GM18873 (cell line): Measurements from ENCODE around the gene CTNND2.
"Not testable (repeated sequence)": the region's sequence is repeated elsewhere in the genome, so short reads cannot be mapped to it uniquely, and the experiment has no call there.

Experiments
- ATAC-seq: cut with Tn5 transposase; IDR thresholded peaks from one replicate; pipeline ENCODE4 v1.9.1; 2021; ENCODE audit warnings: mild to moderate bottlenecking, moderate library complexity, moderate number of reproducible peaks; ENCODE audit not compliant: unreplicated experiment, low FRiP score

Gene CTNND2

DNA sequence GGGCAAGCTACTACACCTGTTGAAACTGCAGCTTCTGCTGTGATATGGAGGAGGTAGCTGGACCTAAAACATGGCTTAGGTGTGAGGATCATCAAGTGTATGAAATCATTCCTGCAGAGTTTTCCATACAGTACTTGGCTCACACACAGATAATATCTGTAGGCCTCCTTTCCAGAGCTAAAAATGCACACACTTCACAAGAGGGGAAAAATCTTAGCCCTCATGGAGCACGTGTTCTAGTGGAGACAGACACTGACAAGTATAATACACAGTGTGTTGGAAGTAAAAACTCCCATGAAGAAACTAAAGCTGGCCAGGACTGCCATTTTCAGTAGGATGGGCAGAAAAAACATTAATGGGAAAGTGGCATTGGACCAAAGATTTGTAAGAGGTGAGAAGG, 216.7 kb downstream of the CTNND2 start:
- no peak for ATAC-seq

DNA sequence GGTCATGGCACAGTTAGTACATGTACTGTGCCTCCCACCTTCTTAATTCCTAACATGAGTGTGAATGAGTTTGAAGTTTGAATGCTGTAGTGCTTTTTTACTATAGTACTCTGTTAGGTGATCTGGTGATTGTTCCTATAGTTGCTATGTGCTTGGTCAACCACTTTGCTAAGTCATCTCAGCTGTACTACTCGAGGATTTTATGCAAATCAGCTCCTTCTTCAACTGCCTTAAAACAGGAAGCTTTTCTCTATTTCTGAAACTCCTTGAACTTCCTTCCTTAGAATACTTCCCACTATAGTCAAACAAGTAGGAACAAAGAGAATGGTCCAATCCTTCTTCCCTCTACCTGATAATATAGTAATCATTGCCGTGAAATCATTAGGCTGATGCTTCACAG, 219.6 kb downstream of the CTNND2 start:
- ATAC-seq = no peak

DNA sequence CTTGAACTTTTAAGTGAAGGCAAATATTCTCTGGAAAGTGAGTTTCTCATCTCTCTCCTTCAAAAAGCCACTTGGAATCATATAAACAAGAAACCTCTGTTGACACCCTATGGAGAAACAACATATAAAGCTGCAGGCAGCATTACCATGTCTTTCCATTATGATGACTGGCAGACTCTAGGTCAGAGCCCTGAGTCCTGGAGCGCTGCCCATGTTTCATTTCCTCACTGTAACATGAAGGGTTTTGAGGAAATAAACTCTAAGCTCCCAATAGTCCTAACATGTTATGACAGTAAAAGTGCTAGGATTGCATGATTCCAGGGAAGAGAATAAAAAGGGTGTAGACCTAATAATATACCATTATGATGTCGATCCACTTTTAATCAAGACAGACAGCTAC, 220.6 kb downstream of the CTNND2 start:
- no peak for ATAC-seq

DNA sequence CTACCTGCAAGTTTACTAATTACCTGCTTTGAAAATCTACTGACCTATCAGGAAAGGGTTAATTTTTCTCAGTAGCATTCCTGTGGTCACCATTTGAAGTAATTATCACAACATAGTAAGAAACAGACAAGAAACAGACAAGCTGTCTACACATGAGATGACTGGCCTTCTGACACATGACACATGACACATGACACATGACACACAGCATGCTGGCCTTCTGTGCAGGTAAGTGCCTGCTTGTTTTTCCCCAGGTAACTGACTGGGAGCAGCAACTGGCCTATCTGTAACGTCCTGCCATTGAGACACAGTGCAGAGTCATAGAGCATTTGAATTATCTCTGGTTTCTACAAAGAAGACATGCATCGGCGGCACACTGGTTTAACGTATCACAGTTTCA, 222.4 kb downstream of the CTNND2 start:
- no peak for ATAC-seq

DNA sequence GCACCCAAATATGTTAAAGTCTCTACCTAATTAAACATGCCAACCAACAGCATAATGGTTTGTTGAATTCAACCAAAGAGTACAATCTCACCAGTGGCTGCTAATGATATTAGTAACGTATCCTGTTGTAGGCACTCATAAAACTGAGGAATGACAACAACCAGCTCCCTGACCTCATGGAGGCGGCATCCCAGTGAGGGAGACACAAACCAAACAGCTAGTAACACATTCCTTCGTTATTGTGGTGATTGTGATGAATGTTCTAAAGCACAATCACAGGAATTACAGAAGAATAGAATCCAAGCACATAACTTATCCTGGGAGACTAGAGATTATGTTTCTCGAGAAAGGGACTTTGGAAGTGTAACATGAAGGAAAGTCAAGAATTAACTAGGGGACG, 224.6 kb downstream of the CTNND2 start:
- ATAC-seq = no peak

DNA sequence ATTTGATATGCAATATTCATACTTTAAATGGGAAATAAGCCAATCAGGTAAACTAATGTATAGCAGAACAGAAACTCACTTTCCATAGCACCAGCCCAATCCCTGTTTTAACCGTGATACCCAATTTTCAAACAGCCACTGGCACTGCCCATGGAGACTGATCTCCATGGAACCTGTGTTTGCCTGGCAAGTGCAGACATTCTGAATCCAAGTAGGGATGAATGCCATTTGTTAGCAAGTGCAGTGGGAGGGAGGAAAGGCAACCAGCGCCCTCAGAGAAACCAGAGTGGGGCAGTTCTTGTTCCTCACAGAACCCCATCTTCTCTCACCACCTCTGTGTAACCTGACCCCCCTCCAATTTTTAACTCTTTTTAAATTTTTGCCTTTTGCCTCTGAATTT, 229.1 kb downstream of the CTNND2 start:
- ATAC-seq = no peak

DNA sequence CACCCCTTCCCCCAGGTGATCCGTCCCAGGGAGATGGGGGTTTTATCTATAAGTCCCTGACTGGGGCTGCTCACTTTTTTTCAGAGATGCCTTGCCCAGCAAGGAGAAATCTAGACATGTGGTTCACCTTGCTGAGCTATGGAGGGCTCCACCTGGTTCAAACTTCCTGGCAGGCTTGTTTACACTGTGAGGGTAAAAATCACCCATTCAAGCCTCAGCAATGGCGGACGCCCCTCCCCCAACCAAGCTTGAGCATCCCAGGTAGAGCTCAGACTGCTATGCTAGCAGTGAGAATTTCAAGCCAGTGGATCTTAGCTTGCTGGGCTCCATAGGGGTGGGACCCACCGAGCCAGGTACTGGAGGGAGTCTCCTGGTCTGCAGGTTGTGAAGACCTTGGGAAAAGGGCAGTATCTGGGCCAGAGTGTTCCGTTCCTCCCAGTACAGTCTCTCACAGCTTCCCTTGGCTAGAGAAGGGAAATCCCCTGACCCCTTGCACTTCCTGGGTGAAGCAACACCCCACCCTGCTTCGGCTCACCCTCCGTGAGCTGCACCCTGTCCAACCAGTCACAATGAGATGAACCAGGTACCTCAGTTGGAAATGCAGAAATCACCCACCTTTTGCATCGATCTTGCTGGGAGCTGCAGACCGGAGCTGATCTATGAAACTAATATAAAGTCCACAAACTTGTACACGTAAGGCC, 231.7 kb downstream of the CTNND2 start:
- ATAC-seq = no peak

DNA sequence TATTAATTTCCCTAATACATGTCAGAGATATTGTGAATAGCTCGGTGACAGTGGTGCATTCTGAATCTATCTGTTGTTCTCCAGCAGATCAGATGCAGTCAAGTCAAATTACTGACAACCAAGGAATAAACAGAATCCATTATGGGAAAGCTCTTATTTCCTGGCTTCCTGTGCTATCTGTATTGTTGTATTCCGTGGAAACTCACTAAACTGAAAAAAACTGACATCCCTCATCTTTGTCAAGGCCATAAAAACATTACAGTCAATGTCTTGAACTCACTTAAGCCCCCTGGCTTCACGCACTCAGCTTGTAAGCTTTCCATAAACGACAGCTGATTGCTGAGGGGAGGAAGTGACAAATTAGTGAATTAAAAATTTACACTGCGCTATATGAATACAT, 245.9 kb downstream of the CTNND2 start:
- ATAC-seq = no peak

DNA sequence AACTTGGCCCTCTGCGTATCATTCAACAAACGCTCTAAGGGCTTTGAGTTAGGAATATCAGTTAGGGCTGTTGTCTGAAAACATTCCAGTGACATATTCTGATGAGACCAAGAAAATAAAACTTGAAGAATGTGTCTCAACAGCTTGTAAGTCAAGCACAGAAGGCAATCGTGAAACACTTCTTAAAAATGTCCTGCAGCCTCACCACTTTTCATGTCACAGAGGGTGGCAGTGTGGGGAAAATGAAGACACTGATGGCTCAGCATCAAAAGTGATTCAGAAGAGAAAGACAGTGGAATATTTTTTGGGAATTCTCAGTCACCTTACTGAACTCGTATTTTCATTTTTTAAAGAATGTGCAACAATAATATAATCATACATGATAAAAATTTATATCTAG, 247.3 kb downstream of the CTNND2 start:
- no peak for ATAC-seq

DNA sequence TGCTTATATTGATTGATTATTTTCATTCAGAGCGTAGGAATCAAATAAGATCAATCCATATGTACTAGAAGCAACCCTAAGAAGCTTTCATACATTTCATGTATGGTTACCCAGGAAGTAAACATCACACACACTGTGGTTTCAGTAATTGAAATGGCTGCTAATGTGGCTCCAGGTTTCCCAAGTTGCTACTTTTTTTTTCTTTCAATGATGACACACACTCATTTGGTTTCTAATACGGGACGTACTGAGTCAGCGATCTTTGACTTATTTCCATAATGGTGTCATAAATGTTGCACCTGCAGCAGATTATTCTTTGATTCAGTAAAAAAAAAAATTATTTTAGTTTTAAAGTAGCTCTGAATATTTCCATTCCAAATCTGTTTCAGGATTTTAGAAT, 248.6 kb downstream of the CTNND2 start:
- no peak for ATAC-seq

DNA sequence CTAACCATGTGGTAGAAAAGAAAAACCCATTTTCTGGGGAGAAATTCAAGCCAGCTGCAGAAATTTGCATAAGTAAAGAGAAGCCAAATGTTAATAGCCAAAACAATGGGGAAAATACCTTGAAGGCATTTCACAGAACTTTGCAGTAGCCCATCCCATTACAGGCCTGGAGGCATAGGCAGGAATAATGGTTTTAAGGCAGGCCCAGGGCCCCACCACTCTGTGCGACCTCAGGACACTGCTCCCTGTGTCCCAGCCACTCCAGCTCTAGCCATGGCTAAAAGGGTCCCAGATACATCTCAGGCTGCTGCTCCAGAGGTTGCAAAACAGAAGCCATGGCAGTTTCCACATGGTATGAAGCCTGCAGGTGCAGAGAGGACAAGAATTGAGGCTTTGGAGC, 253.3 kb downstream of the CTNND2 start:
- no peak for ATAC-seq

DNA sequence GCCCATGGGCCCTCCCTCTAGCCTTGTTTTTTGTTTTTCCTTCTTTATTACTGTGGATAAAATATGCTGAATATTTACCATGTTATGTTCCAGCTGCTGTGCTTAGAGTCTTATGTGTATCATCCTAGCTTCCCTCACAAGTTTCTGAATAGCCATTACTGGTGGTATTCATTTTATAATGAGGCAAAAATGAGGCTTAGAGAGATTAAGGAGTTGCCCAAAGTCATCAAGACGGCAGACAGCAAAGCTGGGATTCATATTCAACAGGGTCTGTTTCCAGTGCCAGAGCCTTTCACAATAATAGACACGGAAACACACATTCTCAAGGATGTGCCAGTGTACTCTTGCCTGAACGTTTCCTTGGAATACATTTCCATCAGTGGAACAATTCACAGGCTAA, 258.1 kb downstream of the CTNND2 start:
- ATAC-seq = no peak

DNA sequence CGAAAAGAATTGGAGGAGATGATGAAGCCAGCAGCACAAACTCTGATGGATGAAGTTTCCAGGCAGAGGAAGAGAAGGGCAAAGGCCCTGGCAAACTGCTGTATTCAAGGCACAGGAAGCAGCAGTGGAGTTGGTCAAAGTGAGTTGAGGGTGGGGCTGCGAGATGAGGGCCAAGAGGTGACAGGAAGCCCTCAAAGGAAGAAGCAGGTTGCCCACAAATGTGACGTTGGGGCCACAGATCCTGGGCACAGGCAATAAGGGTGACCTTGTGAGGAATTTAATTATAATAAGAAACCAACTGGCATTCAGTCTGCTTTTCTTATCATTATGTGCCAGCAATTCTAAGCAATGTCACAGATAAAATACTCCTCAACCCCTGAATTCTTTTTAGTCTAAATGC, 261.8 kb downstream of the CTNND2 start:
- no peak for ATAC-seq

DNA sequence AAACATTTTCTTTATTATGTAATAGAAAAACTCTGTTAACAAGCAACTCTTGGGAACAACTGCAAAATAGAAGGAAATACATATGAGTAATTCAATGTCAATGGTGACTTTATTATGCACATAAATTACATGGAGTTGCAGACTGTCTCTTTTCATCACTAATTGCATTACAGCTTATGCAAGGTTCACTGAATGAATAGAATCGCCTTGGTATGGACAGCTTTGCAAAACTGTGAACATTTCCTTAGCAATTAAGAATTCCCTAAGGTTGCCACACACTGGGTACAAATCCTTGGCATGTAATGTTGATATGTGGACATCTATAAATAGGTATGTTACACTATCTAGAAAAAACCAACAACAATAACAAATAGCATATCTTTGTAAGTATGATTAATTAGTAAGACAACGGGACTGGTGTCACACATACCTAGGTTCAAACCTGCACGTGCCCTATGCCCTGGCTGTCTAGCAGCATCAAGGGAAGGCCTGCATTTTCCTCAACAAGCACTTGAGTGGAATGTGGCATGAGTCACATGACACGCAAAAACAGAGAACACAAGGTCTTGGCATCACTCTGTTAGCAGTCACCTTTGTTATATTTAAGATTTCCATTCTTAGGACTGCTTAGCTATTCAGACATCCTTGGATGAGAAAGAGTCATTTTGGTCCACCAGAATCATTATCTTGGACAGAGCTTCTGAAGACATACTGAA, 263.9 kb downstream of the CTNND2 start:
- ATAC-seq = no peak

DNA sequence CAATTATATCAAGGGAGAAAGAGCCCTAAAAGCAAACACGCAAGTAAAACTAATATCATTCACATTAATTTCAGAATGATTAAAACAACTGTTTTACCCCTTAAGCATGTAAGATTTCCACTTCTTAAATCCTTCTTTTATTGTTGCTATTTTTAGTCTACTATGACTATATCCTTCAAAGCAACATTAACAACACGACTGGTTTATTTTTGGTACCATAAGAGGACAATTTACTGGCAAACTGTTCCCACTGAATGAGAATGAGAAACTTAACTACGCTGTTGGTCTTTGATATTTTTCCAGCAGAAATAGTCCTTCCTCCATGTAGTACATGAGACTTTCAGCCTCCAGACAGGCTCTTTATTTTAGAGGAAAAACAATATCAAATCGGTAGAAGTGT, 281.5 kb downstream of the CTNND2 start:
- ATAC-seq = no peak

DNA sequence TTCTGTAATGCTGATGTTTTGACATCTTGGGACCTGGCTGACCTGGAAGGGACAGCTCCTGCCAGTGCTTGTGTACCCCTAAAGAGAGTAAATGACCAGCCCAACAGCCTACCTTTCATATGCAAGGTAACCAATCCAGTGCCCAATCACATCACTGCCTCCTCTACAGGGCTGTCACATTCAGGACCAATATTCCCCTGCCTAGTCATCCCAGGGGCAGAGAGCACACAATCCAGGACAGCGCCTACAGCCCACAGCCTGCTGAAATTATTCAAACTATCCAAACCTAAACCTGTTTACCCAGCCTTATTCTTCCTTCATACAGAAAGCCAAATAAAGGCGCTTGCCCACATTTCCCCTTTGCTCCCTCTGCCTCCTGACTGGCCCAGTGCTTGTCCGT, 284.1 kb downstream of the CTNND2 start:
- no peak for ATAC-seq

DNA sequence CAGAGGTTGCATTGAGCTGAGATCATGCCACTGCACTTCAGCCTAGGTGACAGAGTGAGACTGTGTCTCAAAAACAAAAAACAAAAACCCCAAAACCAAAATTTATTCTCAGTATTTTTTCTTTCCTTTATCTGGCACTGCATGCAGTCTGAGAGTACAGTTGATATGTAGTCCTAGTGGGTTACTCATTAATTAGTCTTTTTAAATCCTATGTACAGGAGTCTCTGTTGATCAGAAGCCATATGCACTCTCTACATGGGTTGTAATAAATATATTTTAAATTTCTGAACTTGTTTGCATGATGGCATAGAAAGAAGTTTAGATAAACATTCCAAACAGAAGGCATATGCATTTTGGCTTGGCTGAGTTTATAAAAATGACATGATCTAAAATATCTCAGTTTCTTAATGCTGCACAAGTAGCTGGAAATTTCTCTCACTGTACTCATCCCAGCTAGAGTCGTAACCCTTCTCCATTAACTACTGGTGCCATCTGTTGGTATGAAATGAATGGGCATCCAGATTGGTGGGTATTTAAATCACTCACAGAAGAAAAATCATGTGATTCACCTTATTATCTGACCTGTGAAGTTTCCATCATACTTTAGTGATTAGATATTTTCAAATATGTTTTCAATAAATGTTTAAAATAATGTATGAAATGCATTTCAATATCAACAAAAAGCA, 284.8 kb downstream of the CTNND2 start:
- ATAC-seq = no peak

DNA sequence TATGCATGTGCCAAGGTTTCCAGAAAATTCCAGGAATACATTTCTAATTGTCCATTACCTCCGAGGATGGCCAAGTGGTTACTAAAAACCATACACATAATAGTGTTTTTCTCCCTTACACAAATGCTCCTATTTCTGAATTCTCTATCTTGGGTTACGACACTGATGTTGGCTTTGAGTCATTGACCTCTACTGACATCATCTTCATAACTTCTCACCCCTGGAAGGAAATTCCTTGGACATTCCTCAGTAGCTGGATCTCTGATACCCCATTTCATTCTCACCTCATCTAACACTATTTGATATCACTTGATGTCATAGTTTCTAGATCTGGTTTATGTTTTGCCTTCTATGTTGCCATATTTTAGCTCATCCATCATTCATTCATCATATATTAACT, 287.2 kb downstream of the CTNND2 start:
- ATAC-seq = no peak

DNA sequence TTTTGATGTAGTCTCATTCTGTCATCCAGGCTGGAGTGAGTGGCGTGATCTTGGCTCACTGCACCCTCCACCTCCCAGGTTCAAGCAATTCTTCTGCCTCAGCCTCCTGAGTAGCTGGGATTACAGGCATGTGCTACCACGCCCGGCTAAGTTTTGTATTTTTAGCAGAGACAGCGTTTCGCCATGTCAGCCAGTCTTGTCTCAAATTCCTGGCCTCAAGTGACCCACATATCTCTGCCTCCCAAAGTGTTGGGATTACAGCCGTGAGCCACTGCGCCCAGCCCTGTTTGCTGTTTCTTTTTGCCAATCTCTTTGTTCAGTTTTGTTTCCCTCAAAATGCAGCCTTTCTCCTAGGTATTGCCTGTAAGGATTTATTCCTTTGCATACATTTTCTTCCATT, 287.6 kb downstream of the CTNND2 start:
- ATAC-seq = not testable (repeated sequence)

DNA sequence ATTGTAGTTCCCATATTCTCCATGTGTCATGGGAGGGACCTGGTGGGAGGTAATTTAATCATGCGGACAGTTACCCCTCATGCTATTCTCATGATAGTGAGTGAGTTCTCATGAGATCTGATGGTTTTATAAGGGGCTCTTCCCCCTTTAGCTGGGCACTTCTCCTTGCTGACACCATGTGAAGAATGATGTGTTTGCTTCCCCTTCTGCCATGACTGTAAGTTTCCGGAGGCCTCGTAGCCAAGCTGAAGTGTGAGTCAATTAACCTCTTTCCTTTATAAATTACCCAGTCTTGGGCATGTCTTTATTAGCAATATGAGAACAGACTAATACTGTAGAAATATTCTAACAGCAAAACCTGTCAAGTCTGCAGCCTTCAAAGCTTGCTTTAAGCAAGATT, 293.2 kb downstream of the CTNND2 start:
- ATAC-seq = no peak

DNA sequence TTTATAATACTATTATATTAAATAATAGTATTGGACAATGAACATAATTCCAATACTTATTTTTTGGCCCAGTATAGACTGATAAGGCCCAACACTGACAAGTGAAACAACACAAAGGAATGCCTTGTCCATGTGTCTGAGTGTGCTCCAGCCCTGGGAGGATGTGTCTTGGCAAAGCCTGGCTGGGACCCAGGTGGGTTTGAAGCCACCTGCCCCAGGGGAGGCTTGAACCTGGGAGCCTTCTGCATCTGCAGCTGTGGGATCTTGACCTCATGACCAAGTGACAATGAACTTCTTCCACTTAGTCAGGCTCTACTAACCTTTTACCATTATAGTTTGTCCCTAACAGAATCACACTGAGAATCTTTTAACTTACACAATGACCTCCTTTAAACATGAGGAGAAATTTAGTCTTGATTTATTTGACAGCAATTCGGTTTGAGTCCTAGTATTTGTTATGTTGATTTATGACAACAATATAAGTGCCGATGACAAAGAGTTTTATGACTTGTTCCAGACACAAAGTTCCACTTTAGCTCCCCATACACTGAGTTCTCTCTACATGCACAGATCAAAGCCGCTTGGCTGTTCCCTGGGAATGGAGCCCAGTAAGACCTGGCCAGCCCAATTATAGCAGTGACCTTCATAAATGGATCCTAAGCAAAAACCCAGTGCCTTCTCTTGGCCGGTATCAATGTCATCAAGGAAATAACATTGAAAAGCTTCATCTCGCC, 294.5 kb downstream of the CTNND2 start:
- no peak for ATAC-seq
